ENCODE results near the gene HNRNPC.
"Not testable (repeated sequence)": the region's sequence is repeated elsewhere in the genome, so short reads cannot be mapped to it uniquely, and the experiment has no call there.

- not testable (repeated sequence) for TF ChIP-seq CTCF (IDR thresholded peaks at IDR 0.05; ENCODE audit: low read depth, low read length); EZH2phosphoT487 (IDR thresholded peaks at IDR 0.05; ENCODE audit: low read depth)
These were observed 56.4 kb downstream of the HNRNPC start for GRCh38 chr14:21212824-21213223.

All from OCI-LY3 (cell line).